HepG2 (cell line): Measurements from ENCODE around the gene ANKS4B. TPM values are rescaled to one million over a fixed set of nuclear protein-coding genes. Genes with fewer than 3 reads are reported as not detected.
A peak's percentile ranks its signal among the peaks of the same experiment; 100 is the strongest.
"Not testable (repeated sequence)": the region's sequence is repeated elsewhere in the genome, so short reads cannot be mapped to it uniquely, and the experiment has no call there.

ENCODE experiments used
- ATAC-seq: fragments of 200-7000 bp; cut with Tn5 transposase; 3 replicates; pipeline ENCODE4 v1.9.1; 2020; ENCODE audit warnings: mild to moderate bottlenecking, moderate library complexity
- BruUV-seq: library from RNA; stranded (reverse); fragments of 400-500 nt; replicated peaks from 2 replicates; lab custom pipeline; 2021; lab: Mats Ljungman, UMichigan
- CTCF ChIA-PET: fragments of 300-600 bp; formaldehyde crosslinking; extraction: SDS; loops from one replicate; lab custom pipeline; 2021; ENCODE audit warnings: low total read pairs, inconsistent platforms, low intra/inter-chr PET ratio; lab: Yijun Ruan, JAX
- POLR2A ChIA-PET: fragments of 350-600 bp; sonication (Branson Sonifier 250); formaldehyde crosslinking; loops from one replicate; lab custom pipeline; 2020; ENCODE audit warnings: antibody characterized with exemption, inconsistent platforms; lab: Yijun Ruan, JAX
- DNase-seq: peaks from one replicate; pipeline ENCODE4 v3.0.0-alpha.2; 2015; ENCODE audit warnings: low spot score
- FAIRE-seq: peaks from 3 replicates; lab custom pipeline; 2011; peaks lifted over from hg19 to GRCh38; lab: Jason Lieb, UNC
- H2AFZ ChIP-seq: one replicate; pipeline ENCODE4 v1.6.1; 2011; ENCODE audit warnings: low read length, inconsistent platforms
- H3K27ac ChIP-seq: fragments of 300-600 bp; 3 replicates; pipeline ENCODE4 v1.8.0; 2011; ENCODE audit warnings: mixed run types, mild to moderate bottlenecking, mixed read lengths, low read length, inconsistent platforms; ENCODE audit not compliant: insufficient read depth; ENCODE audit errors: extremely low read length
- H3K27me3 ChIP-seq, 2 experiments: fragments of 200-600 bp in 1 of 2; 2 replicates in 1 of 2; 3 replicates in 1 of 2; pipeline versions ENCODE4 v1.6.0 to v1.8.0; 2011; ENCODE audit warnings: low read length in 2 of 2, mild to moderate bottlenecking in 2 of 2, moderate library complexity in 2 of 2, inconsistent platforms in 1 of 2; ENCODE audit not compliant: insufficient read depth in 2 of 2, control insufficient read depth in 1 of 2
- H3K36me3 ChIP-seq, 2 experiments: fragments of 200-600 bp in 1 of 2; replicated peaks in 1 of 2; 2 replicates in 1 of 2; 3 replicates in 1 of 2; pipeline versions ENCODE4 v1.5.1 to v1.8.0; 2011; ENCODE audit warnings: low read length in 2 of 2, inconsistent platforms in 1 of 2; ENCODE audit not compliant: insufficient read depth in 2 of 2, control insufficient read depth in 1 of 2
- H3K4me1 ChIP-seq: 2 replicates; pipeline ENCODE4 v1.5.1; 2012; ENCODE audit warnings: low read length, inconsistent platforms; ENCODE audit not compliant: insufficient read depth
- H3K4me2 ChIP-seq: 2 replicates; pipeline ENCODE4 v1.6.0; 2011; ENCODE audit warnings: low read depth, low read length, inconsistent platforms
- H3K4me3 ChIP-seq, 3 experiments: fragments of 200-600 bp in 1 of 3; sonication (generic), shearing (Covaris generic) in 1 of 3; replicated peaks in 1 of 3; 2 replicates each; pipeline ENCODE4 v1.5.1; 2011 to 2016; ENCODE audit warnings: low read length in 3 of 3, inconsistent platforms in 2 of 3, low read depth in 2 of 3, mild to moderate bottlenecking in 2 of 3, control low read depth in 1 of 3, mixed read lengths in 1 of 3; ENCODE audit not compliant: insufficient read depth in 1 of 3
- H3K79me2 ChIP-seq: one replicate; pipeline ENCODE4 v1.6.1; 2011; ENCODE audit warnings: low read length, inconsistent platforms; ENCODE audit not compliant: insufficient read depth
- H3K9ac ChIP-seq: 2 replicates; pipeline ENCODE4 v1.6.0; 2011; ENCODE audit warnings: mild to moderate bottlenecking, low read depth, low read length, inconsistent platforms; ENCODE audit not compliant: insufficient read depth
- H3K9me3 ChIP-seq: 2 replicates; pipeline ENCODE4 v1.5.1; 2012; ENCODE audit warnings: mild to moderate bottlenecking, low read length
- H4K20me1 ChIP-seq: 2 replicates; pipeline ENCODE4 v1.6.0; 2011; ENCODE audit warnings: inconsistent platforms, mild to moderate bottlenecking, low read length, moderate library complexity; ENCODE audit not compliant: insufficient read depth
- CREM ChIP-seq, 2 experiments: sonication (generic) in 1 of 2; formaldehyde crosslinking in 1 of 2; IDR thresholded peaks; 2 replicates each; pipeline versions ENCODE4 v1.4.0 to v1.6.1; 2016 to 2020; ENCODE audit warnings: antibody characterized with exemption in 1 of 2, mild to moderate bottlenecking in 1 of 2, missing genetic modification reagents in 1 of 2
- HNRNPK ChIP-seq: fragments of 200-400 bp; formaldehyde crosslinking; IDR thresholded peaks from 2 replicates; pipeline ENCODE4 v1.6.1; 2018; ENCODE audit warnings: low read length, low read depth, moderate library complexity, mild to moderate bottlenecking; ENCODE audit not compliant: poor library complexity, severe bottlenecking
- MXI1 ChIP-seq: IDR thresholded peaks from 3 replicates; pipeline ENCODE4 v1.6.1; 2012; ENCODE audit warnings: low read depth, low read length, inconsistent platforms, borderline replicate concordance
- ZNF121 ChIP-seq: sonication (generic); formaldehyde crosslinking; IDR thresholded peaks from 2 replicates; pipeline ENCODE4 v1.5.0; 2020; ENCODE audit warnings: mild to moderate bottlenecking, missing genetic modification reagents
- ZNF446 ChIP-seq: sonication (generic); formaldehyde crosslinking; IDR thresholded peaks from 2 replicates; pipeline ENCODE4 v1.5.0; 2020; ENCODE audit warnings: mild to moderate bottlenecking, missing genetic modification reagents
- WGBS: methylation state at CpG from one replicate; pipeline ENCODE4 v1.1.6; 2017; ENCODE audit warnings: low lambda C conversion rate; 5-methylcytosine and 5-hydroxymethylcytosine counted together
- in situ Hi-C: cut with HindIII; loops from 2 replicates; pipeline ENCODE4 v1.10.0; 2017; ENCODE audit warnings: low pct_unique_long_range_greater_than_20kb; ENCODE audit not compliant: extremely low pct_ligation_motif_present
- intact Hi-C: fragments of 100-400 bp; cut with micrococcal nuclease; formaldehyde crosslinking; loops from one replicate; pipeline ENCODE4 v1.10.0; 2022; ENCODE audit not compliant: unreplicated experiment
- polyA plus RNA-seq, 8 experiments: library from polyadenylated mRNA; depleted of rRNA in 3 of 8; stranded (reverse) in 7 of 8; unstranded in 1 of 8; fragments of >200 nt; fragmentation: Illumina TruSeq in 4 of 8; extraction: Trizol in 4 of 8; gene quantifications; 2 replicates each; pipeline versions ENCODE4 v1.2.1 to v1.2.3, GENCODE V29; 2011 to 2016; ENCODE audit warnings: low read depth in 4 of 8, missing spikeins in 1 of 8, mixed read lengths in 1 of 8; ENCODE audit not compliant: insufficient read depth in 1 of 8
- total RNA-seq, 5 experiments: library from RNA; depleted of rRNA; stranded (reverse); fragments of >200 nt; fragmentation: Illumina TruSeq; extraction: Trizol; gene quantifications; 2 replicates each; pipeline ENCODE4 v1.2.3, GENCODE V29; 2016; ENCODE audit warnings: low read depth in 1 of 5

The ANKS4B gene
- total and polyA plus RNA-seq, 2 of the 13 experiments (the other 11 are each of a cell fraction or from before 2014, with no cell fraction given): 6.5 to 30.0 TPM

DNA sequence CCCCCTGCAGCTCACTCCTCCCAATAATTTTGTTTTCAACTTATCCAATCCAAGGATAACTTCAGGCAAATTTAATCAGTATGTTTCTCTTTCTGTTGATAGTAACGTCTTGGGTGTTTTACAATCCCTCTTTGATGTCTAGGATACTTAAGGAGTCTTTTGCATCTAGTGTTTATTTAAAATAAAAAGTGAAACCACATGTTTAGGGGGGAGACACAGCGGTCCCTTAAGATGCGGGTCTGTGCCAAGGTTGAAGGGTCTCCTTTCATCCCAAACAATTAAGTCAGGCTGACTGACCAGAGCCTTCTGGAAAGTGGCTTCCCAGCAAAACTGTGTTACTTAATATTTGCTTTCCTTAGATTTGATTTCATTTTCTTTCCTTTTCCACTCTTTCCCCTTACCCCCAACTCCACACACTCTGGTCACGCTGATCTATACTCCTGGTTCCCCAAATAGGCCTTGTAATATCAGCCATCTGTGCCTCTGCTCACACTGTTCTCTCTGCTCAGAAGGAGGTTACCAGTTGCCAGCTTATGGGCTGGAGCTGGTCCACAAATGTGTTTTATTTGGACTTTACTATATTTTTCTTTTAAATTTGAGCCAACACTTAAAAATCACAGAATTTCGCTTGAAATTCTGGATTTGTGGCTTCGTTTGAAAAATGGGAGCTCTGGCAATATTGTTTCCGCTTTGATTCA lies 11.2 kb downstream of the ANKS4B start:
- BruUV-seq: no TSS peak
- DNase-seq (no peak), FAIRE-seq (peak; percentile 8), ATAC-seq (peak; percentile 45; the same call in 1 of the 3 replicates)
- TF ChIP-seq HNRNPK (peak; percentile 63), ZNF446 (CRISPR knock-in tag) (no peak), CREM (IDR thresholded peaks at IDR 0.05) (no peak), CREM (CRISPR knock-in tag; IDR thresholded peaks at IDR 0.05) (no peak), MXI1 (no peak)
- intact Hi-C loops (no loop called here), in situ Hi-C loops (no loop called here)
- H3K27me3 ChIP-seq: no peaks in the 10 kb centered on the region
- no peak overlapping the region for H3K9ac ChIP-seq
- H3K9me3 ChIP-seq: no peaks in the 10 kb centered on the region
- H3K4me1 ChIP-seq: peaks cover 43% of the 10 kb centered on the region
- CTCF ChIA-PET: no interaction called here
- no peak overlapping the region for H3K4me2 ChIP-seq
- whole genome bisulfite sequencing: 97% methylated on average over 7 of the region's 7 CpGs
- peak overlapping the region; percentile 14 for H3K27ac ChIP-seq
- H4K20me1 ChIP-seq: no peaks in the 10 kb centered on the region
- H2AFZ ChIP-seq: no peak overlapping the region
- peaks cover 32% of the 10 kb centered on the region for H3K79me2 ChIP-seq
- H3K36me3 ChIP-seq: peaks cover 8 to 23% of the 10 kb centered on the region in 2 experiments
- no peak overlapping the region for H3K4me3 ChIP-seq
- POLR2A ChIA-PET: interaction anchor here (0.7 to 2.6 kb wide), 3 partner anchors 11 to 438 kb away, joined by 3 to 11 read pairs (median 4); partner anchors contain the start of genes ANKS4B, ERI2 and REXO5

DNA sequence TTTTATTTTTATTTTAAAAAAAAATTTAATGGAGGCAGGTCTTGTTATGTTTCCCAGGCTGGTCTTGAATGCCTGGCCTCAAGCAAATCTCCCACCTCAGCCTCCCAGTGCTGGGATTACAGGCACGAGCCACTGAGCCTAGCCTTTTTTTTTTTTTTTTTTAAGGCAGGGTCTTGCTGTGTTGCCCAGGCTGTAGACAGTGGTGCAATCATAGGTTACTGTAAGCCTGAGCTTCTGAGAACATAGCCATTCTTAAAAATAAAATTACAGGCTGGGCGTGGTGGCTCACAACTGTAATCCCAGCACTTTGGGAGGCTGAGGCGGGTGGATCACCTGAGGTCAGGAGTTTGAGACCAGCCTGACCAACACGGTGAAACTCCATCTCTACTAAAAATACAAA lies 14.7 kb downstream of the ANKS4B start:
- TF ChIP-seq ZNF121 (CRISPR knock-in tag): peak; percentile 80; the same call in 1 of the 2 replicates
- H3K27me3 ChIP-seq, FAIRE-seq, H3K4me3 ChIP-seq, H3K9me3 ChIP-seq, POLR2A ChIA-PET, H3K27ac ChIP-seq, H2AFZ ChIP-seq, H3K4me2 ChIP-seq, in situ Hi-C loops, DNase-seq, BruUV-seq, H3K9ac ChIP-seq, H4K20me1 ChIP-seq, ATAC-seq, intact Hi-C loops, CTCF ChIA-PET: not testable (repeated sequence)
- peaks cover 28% of the 10 kb centered on the region for H3K79me2 ChIP-seq
- H3K4me1 ChIP-seq: peaks cover 37% of the 10 kb centered on the region
- WGBS: 94% methylated on average over 4 of the region's 4 CpGs
- H3K36me3 ChIP-seq: peaks cover 15 to 45% of the 10 kb centered on the region in 2 experiments
